Esophagus muscularis mucosa (tissue), 3 donors: ENCODE data around the gene ADAMTS2.

ENCODE experiments used
- CTCF ChIP-seq, 3 experiments: fragments of 200-600 bp in 2 of 3; fragments of 450-650 bp in 1 of 3; sonication (generic) in 2 of 3; IDR thresholded peaks; one replicate each; pipeline ENCODE4 v1.5.1; 2017 to 2019; ENCODE audit warnings: antibody characterized with exemption in 3 of 3, mild to moderate bottlenecking in 2 of 3, moderate library complexity in 1 of 3
- POLR2A ChIP-seq: fragments of 450-650 bp; IDR thresholded peaks from one replicate; pipeline ENCODE4 v1.6.1; 2017; ENCODE audit warnings: antibody characterized with exemption, moderate library complexity, mild to moderate bottlenecking, low read depth
- POLR2AphosphoS5 ChIP-seq, 2 donors: sonication (generic); formaldehyde crosslinking; IDR thresholded peaks; one replicate each; pipeline ENCODE4 v1.6.1; 2017; ENCODE audit warnings: antibody characterized with exemption in 2 of 2

GRCh38 chr5:179377421-179378115 is 32.3 kb upstream of the ADAMTS2 start:
- no peak for TF ChIP-seq POLR2A
- no peak for TF ChIP-seq CTCF (IDR thresholded peaks at IDR 0.05)
- TF ChIP-seq POLR2AphosphoS5 (IDR thresholded peaks at IDR 0.05): no peak
